ENCODE measurements around the gene CTAG1B. TPM values are rescaled to one million over a fixed set of nuclear protein-coding genes. Genes with fewer than 3 reads are reported as not detected.

Gene CTAG1B
- polyA plus RNA-seq, 1 donor from 2014 or later, result not detected

GRCh38 chrX:154657226-154657805 is 38.2 kb upstream of the CTAG1B start:
- H3K4me3 ChIP-seq (ENCODE audit: low read length), result no peak overlapping the region
- no peaks in the 10 kb centered on the region for H4K20me1 ChIP-seq (ENCODE audit: insufficient read depth)
- no peak overlapping the region for H2AFZ ChIP-seq (ENCODE audit: low read depth, low read length)
- H3K9me3 ChIP-seq (ENCODE audit: low read length), result no peaks in the 10 kb centered on the region
- no peak overlapping the region for H3K4me2 ChIP-seq (ENCODE audit: low read length)
- no peaks in the 10 kb centered on the region for H3F3A ChIP-seq (ENCODE audit: insufficient read depth, low read length, poor library complexity, severe bottlenecking)
- H3K9me2 ChIP-seq (ENCODE audit: insufficient read depth, low read length), result no peaks in the 10 kb centered on the region
- H3K9ac ChIP-seq (ENCODE audit: low read length), result no peak overlapping the region
- no peaks in the 10 kb centered on the region for H3K36me3 ChIP-seq (ENCODE audit: insufficient read depth, low read length)
- no peaks in the 10 kb centered on the region for H3K27me3 ChIP-seq (ENCODE audit: insufficient read depth, low read depth, low read length)
- TF ChIP-seq POLR2AphosphoS5 (IDR thresholded peaks at IDR 0.05) (no peak), EZH2 (IDR thresholded peaks at IDR 0.05; ENCODE audit: borderline replicate concordance, insufficient read depth, low read length, poor library complexity, severe bottlenecking) (no peak), SMC3 (conservative IDR thresholded peaks at IDR 0.05; ENCODE audit: poor library complexity) (no peak), MXI1 (conservative IDR thresholded peaks at IDR 0.05; ENCODE audit: poor library complexity, severe bottlenecking) (no peak), TAF1 (IDR thresholded peaks at IDR 0.05; ENCODE audit: low read depth) (no peak), RAD21 (conservative IDR thresholded peaks at IDR 0.05) (no peak), EP300 (conservative IDR thresholded peaks at IDR 0.05; ENCODE audit: poor library complexity, severe bottlenecking) (no peak)
- H3K27ac ChIP-seq (ENCODE audit: low read length), result no peak overlapping the region
- H3K79me2 ChIP-seq (replicated peaks; ENCODE audit: insufficient read depth, low read length), result no peaks in the 10 kb centered on the region

DNA sequence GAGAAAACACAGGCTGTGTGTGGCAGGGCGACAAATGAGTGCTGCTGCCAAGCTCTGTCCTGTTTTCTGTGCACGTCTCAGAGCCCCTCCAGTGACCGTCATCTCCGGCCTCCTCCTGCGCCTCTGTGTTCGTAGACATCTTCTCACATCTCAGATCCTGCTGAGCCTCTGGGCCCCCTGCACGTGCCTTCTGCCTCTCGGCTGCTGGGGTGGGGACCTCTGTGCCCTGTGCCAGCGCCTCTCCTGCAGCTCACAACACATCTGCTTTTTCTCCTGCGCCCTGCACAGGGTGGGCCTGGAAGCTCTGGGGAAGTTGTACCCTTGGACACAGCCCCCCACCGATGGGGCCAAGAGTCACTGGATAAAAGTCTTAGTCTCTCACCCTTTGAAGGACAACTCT is 36.7 kb upstream of the CTAG1B start:
- Histone ChIP-seq H3K27me3 (ENCODE audit: insufficient read depth, low read depth, low read length) (no peaks in the 10 kb centered on the region), H3K27ac (ENCODE audit: low read length) (no peak overlapping the region), H2AFZ (ENCODE audit: low read depth, low read length) (no peak overlapping the region), H3K9me3 (ENCODE audit: low read length) (no peaks in the 10 kb centered on the region), H3F3A (ENCODE audit: insufficient read depth, low read length, poor library complexity, severe bottlenecking) (no peaks in the 10 kb centered on the region), H3K9ac (ENCODE audit: low read length) (no peak overlapping the region), H3K9me2 (ENCODE audit: insufficient read depth, low read length) (no peaks in the 10 kb centered on the region), H3K4me2 (ENCODE audit: low read length) (no peak overlapping the region), H3K4me3 (ENCODE audit: low read length) (no peak overlapping the region), H3K36me3 (ENCODE audit: insufficient read depth, low read length) (no peaks in the 10 kb centered on the region), H3K79me2 (replicated peaks; ENCODE audit: insufficient read depth, low read length) (no peaks in the 10 kb centered on the region), H4K20me1 (ENCODE audit: insufficient read depth) (no peaks in the 10 kb centered on the region)
- TF ChIP-seq MXI1 (conservative IDR thresholded peaks at IDR 0.05; ENCODE audit: poor library complexity, severe bottlenecking), result no peak
- no peak for TF ChIP-seq EZH2 (IDR thresholded peaks at IDR 0.05; ENCODE audit: borderline replicate concordance, insufficient read depth, low read length, poor library complexity, severe bottlenecking)
- TF ChIP-seq EP300 (conservative IDR thresholded peaks at IDR 0.05; ENCODE audit: poor library complexity, severe bottlenecking), result no peak
- TF ChIP-seq REST (IDR thresholded peaks at IDR 0.05; ENCODE audit: borderline replicate concordance), result no peak
- no peak for TF ChIP-seq SMC3 (conservative IDR thresholded peaks at IDR 0.05; ENCODE audit: poor library complexity)

- no peaks in the 10 kb centered on the region for H3K9me3 ChIP-seq (ENCODE audit: low read length)
- H3K9ac ChIP-seq (ENCODE audit: low read length), result no peak overlapping the region
- H3K27me3 ChIP-seq (ENCODE audit: insufficient read depth, low read depth, low read length), result no peaks in the 10 kb centered on the region
- H3F3A ChIP-seq (ENCODE audit: insufficient read depth, low read length, poor library complexity, severe bottlenecking), result no peaks in the 10 kb centered on the region
- no peak overlapping the region for H3K27ac ChIP-seq (ENCODE audit: low read length)
- H3K79me2 ChIP-seq (replicated peaks; ENCODE audit: insufficient read depth, low read length), result no peaks in the 10 kb centered on the region
- no peak overlapping the region for H2AFZ ChIP-seq (ENCODE audit: low read depth, low read length)
- H4K20me1 ChIP-seq (ENCODE audit: insufficient read depth), result no peaks in the 10 kb centered on the region
- no peak overlapping the region for H3K4me2 ChIP-seq (ENCODE audit: low read length)
- TF ChIP-seq TAF1 (IDR thresholded peaks at IDR 0.05; ENCODE audit: low read depth) (no peak), EZH2 (IDR thresholded peaks at IDR 0.05; ENCODE audit: borderline replicate concordance, insufficient read depth, low read length, poor library complexity, severe bottlenecking) (no peak), POLR2AphosphoS5 (IDR thresholded peaks at IDR 0.05) (no peak)
- no peaks in the 10 kb centered on the region for H3K36me3 ChIP-seq (ENCODE audit: insufficient read depth, low read length)
- H3K9me2 ChIP-seq (ENCODE audit: insufficient read depth, low read length), result no peaks in the 10 kb centered on the region
- H3K4me3 ChIP-seq (ENCODE audit: low read length), result no peak overlapping the region
These were observed 36.3 kb upstream of the CTAG1B start for GRCh38 chrX:154655346-154655745.
